Measurements from ENCODE around the gene EHHADH.

EHHADH gene

GRCh38 chr3:185187391-185187790 lies 66.5 kb downstream of the EHHADH start:
- Histone ChIP-seq H3K9ac (ENCODE audit: low read length) (no peak overlapping the region), H3K9me3 (ENCODE audit: low read length) (no peaks in the 10 kb centered on the region), H3K4me1 (ENCODE audit: insufficient read depth, low read length) (no peaks in the 10 kb centered on the region), H3K27me3 (ENCODE audit: control insufficient read depth in 1 of 2, insufficient read depth in 2 of 2, low read length in 2 of 2) (no peaks in the 10 kb centered on the region), H3K4me3 (ENCODE audit: low read depth in 1 of 2, low read length in 2 of 2) (no peak overlapping the region), H3K27ac (ENCODE audit: low read depth, low read length) (no peak overlapping the region), H3K36me3 (ENCODE audit: insufficient read depth, low read length) (no peaks in the 10 kb centered on the region)

DNA sequence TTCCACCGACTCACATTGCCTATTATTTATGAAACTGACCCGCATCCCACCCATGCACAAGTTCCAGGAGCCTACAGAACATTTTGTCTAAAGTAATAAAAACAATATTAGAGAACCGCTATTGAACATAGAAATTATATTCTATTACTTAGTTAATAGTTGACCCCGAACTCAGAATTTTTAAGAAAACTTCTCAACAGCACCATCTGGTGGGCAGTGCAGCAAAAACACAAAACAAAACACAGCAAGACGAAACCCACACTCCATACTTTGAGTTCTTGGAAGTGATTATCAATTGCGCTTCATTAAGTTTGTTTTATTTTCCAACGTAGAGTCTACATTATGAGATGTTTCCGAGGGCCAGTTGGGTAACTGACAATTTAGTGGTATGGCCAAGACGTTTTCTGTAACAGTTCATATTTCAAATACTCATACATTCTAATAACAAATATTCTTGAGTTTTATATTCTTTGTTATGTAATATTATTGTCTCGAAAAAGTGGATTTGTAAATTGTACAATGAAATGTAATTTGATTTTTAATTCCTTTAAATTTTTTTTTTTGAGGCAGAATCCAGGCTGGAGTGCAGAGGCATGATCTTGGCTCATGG lies 77.0 kb downstream of the EHHADH start:
- no peaks in the 10 kb centered on the region for H3K9me3 ChIP-seq (ENCODE audit: low read length)
- no peaks in the 10 kb centered on the region for H3K27me3 ChIP-seq (ENCODE audit: control insufficient read depth in 1 of 2, insufficient read depth in 2 of 2, low read length in 2 of 2)
- H3K4me3 ChIP-seq (ENCODE audit: low read depth in 1 of 2, low read length in 2 of 2) = no peak overlapping the region
- no peak overlapping the region for H3K27ac ChIP-seq (ENCODE audit: low read depth, low read length)
- H3K9ac ChIP-seq (ENCODE audit: low read length) = no peak overlapping the region
- peaks cover 13% of the 10 kb centered on the region for H3K4me1 ChIP-seq (ENCODE audit: insufficient read depth, low read length)
- H3K36me3 ChIP-seq (ENCODE audit: insufficient read depth, low read length) = no peaks in the 10 kb centered on the region

- H3K4me1 ChIP-seq (ENCODE audit: insufficient read depth, low read length) = peaks cover 13% of the 10 kb centered on the region
- no peaks in the 10 kb centered on the region for H3K27me3 ChIP-seq (ENCODE audit: control insufficient read depth in 1 of 2, insufficient read depth in 2 of 2, low read length in 2 of 2)
- no peaks in the 10 kb centered on the region for H3K9me3 ChIP-seq (ENCODE audit: low read length)
- peak overlapping the region; percentile 7 for H3K27ac ChIP-seq (ENCODE audit: low read depth, low read length)
- no peaks in the 10 kb centered on the region for H3K36me3 ChIP-seq (ENCODE audit: insufficient read depth, low read length)
- H3K4me3 ChIP-seq (ENCODE audit: low read depth in 1 of 2, low read length in 2 of 2) = no peak overlapping the region
- no peak overlapping the region for H3K9ac ChIP-seq (ENCODE audit: low read length)
These were observed 78.4 kb downstream of the EHHADH start for GRCh38 chr3:185175370-185175987.

DNA sequence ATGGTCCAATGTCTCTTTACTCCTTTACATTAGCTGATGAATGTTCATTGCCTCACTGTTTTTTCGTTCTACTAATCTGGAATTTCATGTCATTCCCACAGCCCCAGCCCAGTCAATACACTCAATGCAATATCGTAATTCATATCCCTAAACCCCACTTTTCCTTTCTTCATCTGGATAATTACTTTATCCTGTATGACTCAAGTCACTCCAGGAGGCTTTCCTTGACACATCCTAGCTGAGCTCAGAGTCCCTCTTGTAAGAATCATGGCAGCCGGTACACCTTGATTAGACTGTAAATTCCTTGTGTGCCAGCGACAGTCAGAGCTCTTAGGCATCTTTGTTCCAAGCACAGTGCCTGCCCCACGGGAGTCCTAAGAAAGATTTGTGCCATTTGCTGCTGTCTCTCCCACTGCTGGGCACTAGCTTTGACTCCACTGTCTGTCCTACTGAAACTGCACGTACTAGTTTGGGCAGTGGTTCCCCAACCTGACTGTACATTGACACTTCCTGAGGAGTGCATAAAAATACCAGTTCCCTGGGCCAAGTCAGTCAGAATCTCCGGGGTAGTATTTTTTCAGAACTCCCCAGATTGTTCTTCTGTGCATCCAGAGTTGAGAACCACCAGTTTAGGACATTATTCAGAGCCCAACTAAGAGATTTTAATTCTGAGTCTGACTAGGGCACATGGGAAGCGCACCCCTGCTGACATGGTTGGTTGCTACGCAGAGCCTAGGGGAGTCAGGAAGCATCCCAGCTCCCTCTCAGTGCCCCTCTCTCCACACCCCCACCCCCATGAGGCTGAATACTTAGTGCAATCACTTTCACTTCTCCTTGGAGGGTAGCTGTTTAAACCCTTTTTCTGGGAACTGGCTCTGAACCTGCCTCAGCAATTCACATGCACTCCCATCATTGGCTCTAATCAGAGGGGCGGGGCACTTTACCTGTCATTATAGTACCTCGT lies 81.5 kb downstream of the EHHADH start:
- no peak overlapping the region for H3K27ac ChIP-seq (ENCODE audit: low read depth, low read length)
- no peaks in the 10 kb centered on the region for H3K9me3 ChIP-seq (ENCODE audit: low read length)
- no peak overlapping the region for H3K4me3 ChIP-seq (ENCODE audit: low read depth in 1 of 2, low read length in 2 of 2)
- no peaks in the 10 kb centered on the region for H3K36me3 ChIP-seq (ENCODE audit: insufficient read depth, low read length)
- H3K27me3 ChIP-seq (ENCODE audit: control insufficient read depth in 1 of 2, insufficient read depth in 2 of 2, low read length in 2 of 2) = no peaks in the 10 kb centered on the region
- no peak overlapping the region for H3K9ac ChIP-seq (ENCODE audit: low read length)
- peaks cover 13% of the 10 kb centered on the region for H3K4me1 ChIP-seq (ENCODE audit: insufficient read depth, low read length)

- Histone ChIP-seq H3K36me3 (ENCODE audit: insufficient read depth, low read length) (no peaks in the 10 kb centered on the region), H3K4me1 (ENCODE audit: insufficient read depth, low read length) (no peaks in the 10 kb centered on the region), H3K27ac (ENCODE audit: low read depth, low read length) (no peak overlapping the region), H3K9ac (ENCODE audit: low read length) (no peak overlapping the region), H3K9me3 (ENCODE audit: low read length) (no peaks in the 10 kb centered on the region), H3K27me3 (ENCODE audit: control insufficient read depth in 1 of 2, insufficient read depth in 2 of 2, low read length in 2 of 2) (no peaks in the 10 kb centered on the region), H3K4me3 (ENCODE audit: low read depth in 1 of 2, low read length in 2 of 2) (no peak overlapping the region)
These were observed 89.2 kb downstream of the EHHADH start for GRCh38 chr3:185164428-185165217.

DNA sequence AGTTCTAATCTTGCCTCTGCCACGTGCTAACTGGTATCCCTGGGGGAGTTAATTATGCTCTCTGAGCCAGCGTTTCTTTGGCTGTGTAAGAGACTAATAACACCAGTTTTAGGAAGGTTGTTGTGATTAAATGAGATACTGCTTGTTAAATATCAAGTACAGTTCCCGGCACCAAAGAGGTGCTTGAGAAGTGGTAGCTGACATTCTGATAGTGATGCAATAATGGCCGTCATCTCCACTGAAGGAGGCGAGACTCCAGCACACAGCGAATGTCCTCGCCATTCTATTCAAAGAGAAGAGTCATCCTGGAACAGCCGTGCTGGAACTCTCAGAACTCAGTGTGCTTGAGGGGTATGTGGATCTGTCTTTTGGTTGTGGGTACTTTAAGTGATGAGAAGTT lies 91.2 kb downstream of the EHHADH start:
- Histone ChIP-seq H3K36me3 (ENCODE audit: insufficient read depth, low read length) (no peaks in the 10 kb centered on the region), H3K27ac (ENCODE audit: low read depth, low read length) (no peak overlapping the region), H3K4me1 (ENCODE audit: insufficient read depth, low read length) (no peaks in the 10 kb centered on the region), H3K4me3 (ENCODE audit: low read depth in 1 of 2, low read length in 2 of 2) (no peak overlapping the region), H3K27me3 (ENCODE audit: control insufficient read depth in 1 of 2, insufficient read depth in 2 of 2, low read length in 2 of 2) (no peaks in the 10 kb centered on the region), H3K9ac (ENCODE audit: low read length) (no peak overlapping the region), H3K9me3 (ENCODE audit: low read length) (no peaks in the 10 kb centered on the region)

DNA sequence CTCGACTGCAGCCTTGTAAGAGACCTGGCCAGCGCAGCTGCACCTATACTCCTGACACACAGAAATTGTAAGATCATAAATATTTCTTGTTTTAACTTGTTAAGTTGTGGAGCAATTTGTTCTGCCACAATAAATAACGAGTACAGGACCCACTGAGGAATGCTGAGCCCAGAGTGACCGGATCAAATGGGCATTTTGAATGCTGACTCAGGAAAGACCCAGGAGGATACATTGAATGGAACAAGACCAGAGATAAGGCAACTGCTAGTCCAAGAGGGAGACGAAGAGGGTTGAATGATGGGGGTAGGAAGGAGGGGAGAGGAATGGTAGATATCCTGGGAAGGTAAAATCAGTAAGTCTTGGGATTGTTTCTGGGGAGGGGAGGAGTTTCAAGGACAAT lies 92.1 kb downstream of the EHHADH start:
- Histone ChIP-seq H3K36me3 (ENCODE audit: insufficient read depth, low read length) (no peaks in the 10 kb centered on the region), H3K4me3 (ENCODE audit: low read depth in 1 of 2, low read length in 2 of 2) (no peak overlapping the region), H3K27me3 (ENCODE audit: control insufficient read depth in 1 of 2, insufficient read depth in 2 of 2, low read length in 2 of 2) (no peaks in the 10 kb centered on the region), H3K9me3 (ENCODE audit: low read length) (no peaks in the 10 kb centered on the region), H3K9ac (ENCODE audit: low read length) (no peak overlapping the region), H3K27ac (ENCODE audit: low read depth, low read length) (no peak overlapping the region), H3K4me1 (ENCODE audit: insufficient read depth, low read length) (no peaks in the 10 kb centered on the region)

- Histone ChIP-seq H3K27me3 (ENCODE audit: control insufficient read depth in 1 of 2, insufficient read depth in 2 of 2, low read length in 2 of 2) (no peaks in the 10 kb centered on the region), H3K4me1 (ENCODE audit: insufficient read depth, low read length) (no peaks in the 10 kb centered on the region), H3K9me3 (ENCODE audit: low read length) (no peaks in the 10 kb centered on the region), H3K27ac (ENCODE audit: low read depth, low read length) (no peak overlapping the region), H3K4me3 (ENCODE audit: low read depth in 1 of 2, low read length in 2 of 2) (no peak overlapping the region), H3K36me3 (ENCODE audit: insufficient read depth, low read length) (no peaks in the 10 kb centered on the region), H3K9ac (ENCODE audit: low read length) (no peak overlapping the region)
These were observed 96.5 kb downstream of the EHHADH start for GRCh38 chr3:185157347-185157746.

DNA sequence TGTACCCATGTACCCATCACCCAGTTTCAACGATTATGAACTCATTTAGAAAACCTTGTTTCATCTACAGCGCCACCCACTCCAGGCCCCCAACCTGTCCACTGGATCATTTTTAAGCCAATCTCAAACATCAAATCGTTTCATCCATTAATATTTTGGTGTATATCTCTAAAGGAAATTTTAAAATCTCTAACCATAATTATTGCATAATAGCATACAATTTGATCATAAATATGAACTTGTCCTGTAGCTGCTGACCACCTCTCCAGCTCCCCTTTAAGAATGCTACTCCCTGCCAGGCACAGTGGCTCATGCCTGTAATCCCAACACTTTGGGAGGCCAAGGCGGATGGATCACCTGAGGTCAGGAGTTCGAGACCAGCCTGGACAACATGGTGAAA lies 98.2 kb downstream of the EHHADH start:
- Histone ChIP-seq H3K9me3 (ENCODE audit: low read length) (no peaks in the 10 kb centered on the region), H3K27ac (ENCODE audit: low read depth, low read length) (no peak overlapping the region), H3K4me3 (ENCODE audit: low read depth in 1 of 2, low read length in 2 of 2) (no peak overlapping the region), H3K9ac (ENCODE audit: low read length) (no peak overlapping the region), H3K36me3 (ENCODE audit: insufficient read depth, low read length) (no peaks in the 10 kb centered on the region), H3K4me1 (ENCODE audit: insufficient read depth, low read length) (no peaks in the 10 kb centered on the region), H3K27me3 (ENCODE audit: control insufficient read depth in 1 of 2, insufficient read depth in 2 of 2, low read length in 2 of 2) (no peaks in the 10 kb centered on the region)

DNA sequence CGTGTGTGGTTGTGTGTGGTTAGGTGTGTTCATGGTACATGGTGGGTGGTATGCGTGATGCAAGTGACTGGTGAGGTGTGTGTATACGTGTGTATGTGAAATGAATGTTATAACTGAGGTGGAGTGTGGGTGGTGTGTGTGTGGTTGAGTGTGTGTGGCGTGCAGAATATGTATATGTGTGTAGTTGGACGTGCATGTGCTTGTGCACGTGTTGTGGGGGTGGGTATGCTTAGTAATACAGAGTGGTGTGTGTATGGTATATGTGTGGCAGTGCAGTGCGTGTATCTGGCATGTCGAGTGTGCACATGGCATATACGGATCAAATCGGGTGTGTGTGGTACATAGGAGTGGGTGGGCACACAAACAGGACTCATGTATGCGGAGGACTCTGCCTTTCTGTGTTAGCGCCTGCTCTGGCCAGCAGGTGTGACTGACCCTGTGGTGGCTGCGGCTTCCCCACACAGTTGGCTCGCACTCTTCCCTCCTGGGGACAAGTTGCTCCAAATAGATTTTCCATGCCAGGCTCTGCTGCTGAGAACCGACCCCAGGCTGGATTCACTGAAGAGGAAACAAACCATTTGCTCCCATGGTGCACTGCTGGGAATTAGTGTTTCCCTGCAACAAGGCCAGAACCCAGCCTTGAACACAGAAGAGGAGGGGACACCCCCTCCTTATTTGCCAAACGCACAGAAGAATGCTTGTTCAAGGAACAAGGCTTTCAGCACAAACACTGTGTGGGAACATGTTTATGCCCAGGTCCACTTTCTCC lies 99.8 kb downstream of the EHHADH start:
- Histone ChIP-seq H3K4me1 (ENCODE audit: insufficient read depth, low read length) (peaks cover 6% of the 10 kb centered on the region), H3K27ac (ENCODE audit: low read depth, low read length) (no peak overlapping the region), H3K9ac (ENCODE audit: low read length) (no peak overlapping the region), H3K9me3 (ENCODE audit: low read length) (no peaks in the 10 kb centered on the region), H3K27me3 (ENCODE audit: control insufficient read depth in 1 of 2, insufficient read depth in 2 of 2, low read length in 2 of 2) (no peaks in the 10 kb centered on the region), H3K36me3 (ENCODE audit: insufficient read depth, low read length) (no peaks in the 10 kb centered on the region), H3K4me3 (ENCODE audit: low read depth in 1 of 2, low read length in 2 of 2) (peak overlapping the region in 1 of 2 donors; percentile 69)

Measured in muscle layer of colon (tissue), 2 donors.